CD4-positive, alpha-beta T cell treated with Interleukin-17A for 1 hour (primary cell): Measurements from ENCODE around the gene OR51F1.
"Not testable (repeated sequence)": the region's sequence is repeated elsewhere in the genome, so short reads cannot be mapped to it uniquely, and the experiment has no call there.

ENCODE experiments used
- DNase-seq: peaks from one replicate; pipeline ENCODE4 v3.0.0-alpha.2; 2020

Gene OR51F1, protein sequence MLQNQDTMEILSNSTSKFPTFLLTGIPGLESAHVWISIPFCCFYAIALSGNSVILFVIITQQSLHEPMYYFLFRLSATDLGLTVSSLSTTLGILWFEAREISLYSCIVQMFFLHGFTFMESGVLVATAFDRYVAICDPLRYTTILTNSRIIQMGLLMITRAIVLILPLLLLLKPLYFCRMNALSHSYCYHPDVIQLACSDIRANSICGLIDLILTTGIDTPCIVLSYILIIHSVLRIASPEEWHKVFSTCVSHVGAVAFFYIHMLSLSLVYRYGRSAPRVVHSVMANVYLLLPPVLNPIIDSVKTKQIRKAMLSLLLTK

GRCh38 chr11:4769838-4770237, at the start of gene OR51F1:
TSS of gene OR51F1 (minus strand) at chr11:4769938. CDS start at chr11:4769938, 0 bp downstream.
- no peak for DNase-seq

DNA sequence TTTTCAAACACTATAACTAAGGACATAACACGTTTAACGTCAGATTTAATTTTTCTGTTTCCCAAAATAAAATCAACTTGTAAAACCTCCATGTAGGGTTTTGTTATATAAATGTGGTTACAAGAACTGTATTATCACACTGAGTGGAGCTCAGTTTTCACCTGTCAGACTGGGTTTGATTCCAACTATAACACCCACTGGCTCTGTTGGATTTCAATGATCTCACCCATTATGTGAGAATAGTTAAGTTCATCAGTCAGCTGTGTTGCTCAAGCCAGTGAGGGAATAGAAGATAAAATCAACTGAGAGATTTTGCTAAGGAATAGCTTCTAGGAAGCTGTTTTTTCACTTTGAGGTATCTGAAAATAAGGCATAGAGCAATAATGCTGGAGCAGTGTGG, 39.5 kb upstream of the OR51F1 start:
- no peak for DNase-seq

GRCh38 chr11:4808476-4808875, 38.7 kb upstream of the OR51F1 start:
- no peak for DNase-seq

DNA sequence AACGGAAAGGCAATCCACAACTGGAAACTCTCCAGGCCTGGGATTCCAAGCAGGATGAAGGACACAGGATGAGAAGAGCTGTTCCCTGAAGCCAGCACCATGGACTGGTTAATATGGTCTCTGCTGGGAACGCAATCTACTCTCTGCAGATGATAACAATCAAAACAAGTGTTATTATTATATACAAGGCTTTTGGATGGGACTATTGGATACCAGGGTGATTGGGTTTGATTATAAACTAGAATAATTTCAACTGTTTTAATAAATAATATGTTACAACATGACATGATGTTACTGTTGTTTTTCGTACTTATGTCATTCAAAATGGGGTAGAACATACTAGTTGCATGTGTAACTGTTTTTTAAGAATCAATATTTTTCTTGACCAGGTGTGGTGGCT, 34.5 kb upstream of the OR51F1 start, which contains the start of gene OR52R1:
TSS of gene OR52R1 (minus strand) at position 101 of the 400 bp plus-strand sequence. CDS start at position 101, 0 bp downstream.
- DNase-seq, result no peak

- DNase-seq, result not testable (repeated sequence)
Measured at GRCh38 chr11:4801316-4801715, 31.6 kb upstream of the OR51F1 start.

DNA sequence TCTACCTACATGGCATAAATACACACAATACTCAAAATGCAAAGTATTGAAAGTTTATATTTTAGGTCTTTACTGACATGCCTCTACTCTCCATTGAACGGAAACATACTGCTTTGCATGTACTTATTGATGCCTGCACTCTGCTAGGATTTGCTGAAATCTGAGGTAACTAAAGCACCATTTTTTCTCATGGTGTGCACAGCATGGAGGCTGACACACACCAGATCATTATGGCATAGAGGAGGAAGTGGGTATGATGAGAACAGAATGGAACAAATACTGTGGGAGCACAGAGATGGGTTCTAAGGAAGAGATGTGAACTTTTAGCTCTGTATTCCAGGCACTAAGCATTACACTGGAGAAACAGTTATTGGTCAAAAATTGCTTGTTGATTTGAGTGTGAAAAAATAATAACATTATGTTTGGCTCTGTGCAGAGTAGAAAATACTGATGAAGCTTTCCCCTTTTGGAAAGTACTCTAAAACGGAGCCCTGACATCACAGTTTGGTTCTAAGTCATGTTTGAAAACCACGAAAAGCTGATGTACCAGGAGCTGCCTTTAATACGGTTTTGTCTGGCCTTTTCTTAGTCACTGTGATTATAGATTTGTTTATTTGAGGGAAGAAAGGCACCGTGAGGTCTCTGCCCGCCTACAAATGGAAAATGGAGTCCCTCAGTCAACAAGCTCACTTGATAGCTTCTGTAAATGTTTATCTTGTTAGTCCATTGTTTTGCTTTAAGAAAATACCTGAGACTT, 28.9 kb upstream of the OR51F1 start:
- no peak for DNase-seq

DNA sequence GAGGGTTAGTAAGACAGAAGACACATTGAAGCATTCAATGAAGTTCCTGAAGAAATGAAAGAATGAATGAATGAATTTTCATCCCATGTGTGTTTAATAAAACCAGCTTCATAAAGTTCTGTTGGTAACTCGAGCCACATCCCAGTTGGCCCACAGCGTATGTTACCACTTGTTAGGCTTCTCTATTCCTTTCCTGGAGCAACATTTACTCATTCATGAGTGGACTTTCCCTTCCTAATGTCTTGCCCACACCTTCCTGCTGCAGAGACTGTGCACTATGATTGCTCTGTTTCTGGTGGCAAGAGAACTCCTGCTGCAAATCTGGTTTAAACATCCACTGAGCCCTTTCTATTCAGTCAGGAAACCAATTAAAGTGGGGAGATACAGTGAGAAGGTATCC, 27.5 kb upstream of the OR51F1 start:
- DNase-seq, result no peak

GRCh38 chr11:4782454-4782853, 12.7 kb upstream of the OR51F1 start:
- no peak for DNase-seq

GRCh38 chr11:4768094-4768493, 1.6 kb downstream of the OR51F1 start:
- no peak for DNase-seq

DNA sequence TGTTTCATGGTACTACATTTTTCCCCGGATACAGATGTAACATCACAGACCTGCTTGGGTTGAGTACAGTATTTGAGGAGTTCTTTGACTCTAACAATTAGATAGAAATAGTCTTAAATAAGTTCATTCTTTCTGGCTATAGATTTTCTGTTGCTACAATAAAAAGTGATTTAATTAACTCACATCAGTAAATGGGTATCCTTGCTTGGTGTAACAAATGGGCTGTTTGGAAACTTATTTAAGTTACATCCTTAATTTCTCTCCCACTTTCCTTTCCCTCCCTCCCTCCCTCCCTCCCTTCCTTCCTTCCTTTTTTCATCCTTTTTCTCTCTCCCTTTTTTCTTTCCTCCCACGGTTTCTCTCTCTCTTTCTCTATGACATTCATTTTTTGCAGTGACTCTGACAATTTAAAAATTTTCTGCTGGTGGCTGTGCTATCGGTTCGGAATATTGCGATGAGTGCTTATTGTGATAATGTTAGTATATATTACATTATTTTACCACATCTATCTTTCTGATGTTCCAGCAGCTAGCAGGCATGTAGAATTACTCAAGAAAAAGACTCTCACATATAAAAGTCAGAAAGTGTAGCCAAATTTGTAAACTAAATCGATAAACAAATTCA, 3.2 kb downstream of the OR51F1 start:
- DNase-seq, result no peak

GRCh38 chr11:4763096-4763495, 6.6 kb downstream of the OR51F1 start:
- DNase-seq, result no peak

- no peak for DNase-seq
Measured at GRCh38 chr11:4751201-4751600, 18.5 kb downstream of the OR51F1 start.

DNA sequence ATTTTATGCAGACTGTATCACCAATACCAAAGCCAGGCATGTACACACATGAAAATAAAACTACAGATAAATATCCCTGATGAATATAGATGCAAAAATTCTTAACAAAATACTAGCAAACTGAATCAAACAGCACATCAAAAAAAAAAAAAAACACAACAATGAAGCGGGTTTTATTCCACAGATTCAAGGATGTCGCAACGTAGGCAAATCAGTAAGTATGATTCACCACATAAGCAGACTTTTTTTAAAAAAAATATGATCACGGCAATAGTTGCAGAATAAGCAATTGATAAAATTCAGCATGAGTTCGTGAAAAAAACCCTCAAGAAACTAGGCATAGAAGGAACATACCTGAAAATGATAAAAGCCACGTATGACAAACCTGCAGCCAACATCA, 21.3 kb downstream of the OR51F1 start:
- DNase-seq, result no peak

DNA sequence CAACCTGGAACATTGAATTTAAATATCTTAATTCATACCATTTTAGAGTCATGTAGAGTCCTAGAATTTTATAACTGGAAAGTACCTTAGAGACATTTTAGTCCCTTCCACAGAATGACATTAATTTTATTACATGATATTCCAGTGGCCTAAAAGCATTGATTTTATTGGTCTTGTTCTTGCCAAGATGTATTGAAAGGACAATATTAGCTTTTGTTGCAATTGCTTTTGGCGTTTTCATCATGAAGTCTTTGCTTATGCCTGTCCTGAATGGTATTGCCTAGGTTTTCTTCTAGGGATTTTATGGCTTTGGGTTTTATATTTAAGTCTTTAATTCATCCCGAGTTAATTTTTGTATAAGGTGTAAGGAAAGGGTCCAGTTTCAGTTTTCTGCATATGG, 29.0 kb downstream of the OR51F1 start:
- no peak for DNase-seq

DNA sequence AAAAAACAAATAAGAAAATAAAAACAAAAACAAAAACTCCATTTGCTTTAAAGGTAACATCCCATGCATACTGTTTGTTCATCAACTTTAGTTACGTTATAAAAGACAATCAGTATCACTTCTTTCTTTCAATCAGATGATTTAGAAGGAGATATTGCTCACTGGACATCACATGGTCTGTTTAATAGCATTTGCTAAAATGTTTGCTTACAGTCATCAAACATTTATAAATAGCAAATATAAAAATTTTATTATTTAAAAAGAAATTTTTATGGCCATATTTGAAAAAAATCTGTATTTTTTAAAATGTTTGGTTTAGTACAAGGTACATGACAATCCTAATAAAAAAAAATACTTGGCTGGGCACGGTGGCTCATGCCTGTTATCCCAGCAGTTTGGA, 42.6 kb downstream of the OR51F1 start:
- DNase-seq, result no peak

DNA sequence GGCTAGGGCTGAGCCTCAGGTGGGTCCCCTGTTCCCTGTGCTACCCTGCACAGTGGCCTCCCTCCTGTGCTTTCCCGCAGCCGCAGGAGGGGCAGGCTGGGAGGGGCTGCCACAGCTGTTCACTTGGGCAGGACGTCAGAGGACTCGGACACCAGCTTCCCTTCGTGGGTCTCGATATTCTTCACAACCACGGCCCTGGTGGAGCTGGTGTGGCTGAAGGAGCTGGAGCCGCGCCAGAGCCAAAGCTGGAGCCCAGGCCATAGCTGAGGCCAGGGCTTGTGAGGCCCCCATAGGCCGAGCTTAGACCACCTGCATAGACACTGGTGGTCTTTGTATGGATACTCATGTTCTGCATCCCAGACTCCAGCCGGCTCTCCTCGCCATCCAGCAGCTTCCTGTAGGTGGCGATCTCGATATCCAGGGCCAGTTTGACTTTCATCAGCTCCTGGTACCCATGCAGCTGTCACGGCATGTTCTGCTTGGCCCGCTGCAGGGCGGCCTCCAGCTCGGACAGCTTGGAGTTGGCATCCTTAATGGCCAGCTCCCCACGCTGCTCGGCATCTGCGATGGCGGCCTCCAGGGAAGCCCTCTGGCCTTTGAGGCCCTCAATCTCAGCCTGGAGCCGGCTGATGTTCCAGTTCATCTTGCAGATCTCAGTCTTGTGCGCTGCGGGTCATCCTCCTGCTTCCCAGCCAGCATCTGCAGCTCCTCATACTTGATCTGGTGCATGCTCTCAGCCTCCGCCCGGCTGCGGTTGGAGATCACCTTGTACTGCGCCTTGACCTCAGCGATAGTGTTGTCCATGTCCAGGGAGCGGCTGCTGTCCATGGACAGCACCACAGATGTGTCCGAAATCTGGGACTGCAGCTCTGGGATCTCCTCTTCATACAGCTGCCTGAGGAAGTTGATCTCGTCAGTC, 46.9 kb downstream of the OR51F1 start:
- not testable (repeated sequence) for DNase-seq
